ENCODE data around the gene RBM33. TPM values are rescaled to one million over a fixed set of nuclear protein-coding genes. Genes with fewer than 3 reads are reported as not detected.

Gene RBM33
- total and polyA plus RNA-seq, 9 of the 15 experiments (the other 6 are each of a cell fraction or from before 2014, with no cell fraction given): 4.4 to 80.7 (median 27.3) TPM

GRCh38 chr7:155799514-155799913, 155.1 kb downstream of the RBM33 start:
- intact Hi-C loops (cut with micrococcal nuclease) (loop anchor here (5.0 kb wide), 3 partner anchors 673 to 1678 kb away; no protein-coding TSS in a partner anchor), in situ Hi-C loops (cut with MboI) (no loop called here)
- Histone ChIP-seq H3K4me1 (replicated peaks in 1 of 2; ENCODE audit: control insufficient read depth in 2 of 2, insufficient read depth in 2 of 2, low read length in 2 of 2) (peaks cover 0 to 19% of the 10 kb centered on the region in 2 experiments; a peak in 2 of 5 replicates), H3K9me3 (replicated peaks; ENCODE audit: control insufficient read depth, insufficient read depth, low read depth, low read length) (no peaks in the 10 kb centered on the region), H4K20me1 (replicated peaks; ENCODE audit: control insufficient read depth, insufficient read depth, low read length) (peaks cover 8% of the 10 kb centered on the region), H2AFZ (ENCODE audit: low read depth, low read length) (no peak overlapping the region), H3K4me2 (ENCODE audit: insufficient read depth, low read length) (no peak overlapping the region), H3K27me3 (ENCODE audit: control insufficient read depth in 2 of 2, insufficient read depth in 2 of 2, low read length in 2 of 2) (peaks cover 38 to 65% of the 10 kb centered on the region in 2 experiments), H3K9ac (ENCODE audit: insufficient read depth in 1 of 2, low read depth in 2 of 2, low read length in 2 of 2) (no peak overlapping the region), H3K27ac (ENCODE audit: extremely low read depth, low read depth, low read length) (no peak overlapping the region), H3K79me2 (ENCODE audit: control insufficient read depth, insufficient read depth, low read length) (no peaks in the 10 kb centered on the region), H3K36me3 (ENCODE audit: control insufficient read depth, insufficient read depth, low read length) (no peaks in the 10 kb centered on the region), H3K9me1 (ENCODE audit: control insufficient read depth, insufficient read depth, low read length) (no peaks in the 10 kb centered on the region), H3K4me3 (no peak overlapping the region)
- no peak for FAIRE-seq
- no peak for DNase-seq (ENCODE audit: extremely low read depth in 1 of 4, low spot score in 3 of 4)
- ChIA-PET CTCF (ENCODE audit: low intra/inter-chr PET ratio) (no interaction called here), POLR2A (interaction anchor here (0.6 to 1.2 kb wide), 3 partner anchors 9 to 664 kb away, joined by 3 to 4 read pairs (median 3); no protein-coding TSS in a partner anchor)
- no peak for ATAC-seq
- 17% methylated on average over 19 of the region's 19 CpGs for WGBS (ENCODE audit: insufficient coverage, low coverage, missing lambda C conversion rate)
- TF ChIP-seq HDGF (IDR thresholded peaks at IDR 0.05): no peak
- no peak for TF ChIP-seq NFIC (IDR thresholded peaks at IDR 0.05)
- peak; percentile 59 for TF ChIP-seq BHLHE40 (IDR thresholded peaks at IDR 0.05; ENCODE audit: low read length)
- no peak for TF ChIP-seq BCL6 (CRISPR knock-in tag; IDR thresholded peaks at IDR 0.05)
- TF ChIP-seq TEAD2 (tag; IDR thresholded peaks at IDR 0.05): no peak
- TF ChIP-seq FOXJ2 (tag; IDR thresholded peaks at IDR 0.05): no peak
- TF ChIP-seq CTCF (IDR thresholded peaks at IDR 0.05 in 2 of 3, conservative IDR thresholded peaks at IDR 0.05 in 1 of 3; ENCODE audit: insufficient read depth in 2 of 3, low read depth in 1 of 3, low read length in 3 of 3): no peak
- TF ChIP-seq MNT (conservative IDR thresholded peaks at IDR 0.05): no peak
- TF ChIP-seq USF2 (CRISPR knock-in tag; IDR thresholded peaks at IDR 0.05): peak; percentile 51
- TF ChIP-seq ZKSCAN3 (CRISPR knock-in tag; IDR thresholded peaks at IDR 0.05): no peak
- no peak for TF ChIP-seq ELF1 (tag; IDR thresholded peaks at IDR 0.05)
- no peak for TF ChIP-seq CCAR2 (IDR thresholded peaks at IDR 0.05; ENCODE audit: low read depth, low read length)
- TF ChIP-seq NRF1 (conservative IDR thresholded peaks at IDR 0.05 in 1 of 2, IDR thresholded peaks at IDR 0.05 in 1 of 2): peak; percentile 34 to 55; a peak in 3 of 4 replicates
- TF ChIP-seq CHD4 (IDR thresholded peaks at IDR 0.05; ENCODE audit: insufficient read depth, insufficient replicate concordance, low read depth, low read length, poor library complexity, severe bottlenecking): no peak
- no TSS peak for BruUV-seq (replicated peaks)

Measured in K562 (cell line).